C4-2B (cell line): ENCODE results near the gene SNU13.
"Not testable (repeated sequence)": the region's sequence is repeated elsewhere in the genome, so short reads cannot be mapped to it uniquely, and the experiment has no call there.

Experiments used
- CTCF ChIP-seq: fragments of 450-650 bp; conservative IDR thresholded peaks from 2 replicates; pipeline ENCODE4 v1.5.1; 2017; ENCODE audit warnings: mild to moderate bottlenecking
- ZFX ChIP-seq: fragments of 450-650 bp; IDR thresholded peaks from 2 replicates; pipeline ENCODE4 v1.6.1; 2017

- not testable (repeated sequence) for TF ChIP-seq CTCF, ZFX
Observed at GRCh38 chr22:41631615-41632014, 57.1 kb downstream of the SNU13 start.
